A549 (cell line): Measurements from ENCODE around the gene ATP6V0C. TPM values are rescaled to one million over a fixed set of nuclear protein-coding genes. Genes with fewer than 3 reads are reported as not detected.

Experiments used
- ATAC-seq, 2 experiments: fragments of 200-7000 bp in 1 of 2; fragments of >200 bp in 1 of 2; cut with Nextera tagmentation in 1 of 2; cut with Tn5 transposase in 1 of 2; 3 replicates each; pipeline versions ENCODE4 v1.8.0 to v1.9.1; 2018 to 2020; ENCODE audit warnings: mild to moderate bottlenecking in 1 of 2, moderate library complexity in 1 of 2
- CTCF ChIA-PET: fragments of 300-600 bp; sonication (Branson Sonifier 250); formaldehyde crosslinking; extraction: SDS; loops from one replicate; lab custom pipeline; 2021; ENCODE audit warnings: antibody characterized with exemption, inconsistent platforms; lab: Yijun Ruan, JAX
- POLR2A ChIA-PET: fragments of 350-600 bp; formaldehyde crosslinking; extraction: SDS; loops from one replicate; lab custom pipeline; 2021; ENCODE audit warnings: antibody characterized with exemption, inconsistent platforms; lab: Yijun Ruan, JAX
- DNase-seq, 2 experiments: peaks; one replicate each; pipeline versions ENCODE4 v3.0.0 to v3.0.0-alpha.2; 2011 to 2016; ENCODE audit warnings: low read depth in 1 of 2, low spot score in 1 of 2
- FAIRE-seq: peaks from 2 replicates; lab custom pipeline; 2011; peaks lifted over from hg19 to GRCh38; lab: Jason Lieb, UNC
- H3K27ac ChIP-seq, 2 experiments: fragments of >200 bp; sonication (Bioruptor Twin); formaldehyde crosslinking; 3 replicates each; pipeline ENCODE4 v1.5.1; 2016 to 2017
- H3K4me1 ChIP-seq: fragments of >200 bp; sonication (Bioruptor Twin); formaldehyde crosslinking; 3 replicates; pipeline ENCODE4 v1.6.1; 2016
- H3K4me2 ChIP-seq: fragments of >200 bp; sonication (Bioruptor Twin); formaldehyde crosslinking; 3 replicates; pipeline ENCODE4 v1.6.1; 2016
- H3K4me3 ChIP-seq: fragments of >200 bp; sonication (Bioruptor Twin); formaldehyde crosslinking; 3 replicates; pipeline ENCODE4 v1.5.1; 2016
- H3K9me3 ChIP-seq: fragments of >200 bp; sonication (Bioruptor Twin); formaldehyde crosslinking; 3 replicates; pipeline ENCODE4 v1.6.1; 2016
- CBX2 ChIP-seq: fragments of 200-600 bp; sonication (generic); IDR thresholded peaks from 2 replicates; pipeline ENCODE4 v1.6.1; 2016; ENCODE audit warnings: low read depth, mild to moderate bottlenecking, borderline replicate concordance
- CBX8 ChIP-seq: fragments of 200-600 bp; sonication (generic); IDR thresholded peaks from 2 replicates; pipeline ENCODE4 v1.6.1; 2016
- EHMT2 ChIP-seq: fragments of 200-600 bp; sonication (generic); IDR thresholded peaks from 2 replicates; pipeline ENCODE4 v1.6.1; 2016; ENCODE audit warnings: antibody characterized with exemption, low read depth, mild to moderate bottlenecking, moderate library complexity
- EP300 ChIP-seq, 2 experiments: fragments of >200 bp; sonication (Bioruptor Twin); formaldehyde crosslinking; IDR thresholded peaks; 2 replicates in 1 of 2; 3 replicates in 1 of 2; pipeline ENCODE4 v1.6.1; 2016 to 2017
- GATA3 ChIP-seq: IDR thresholded peaks from 2 replicates; pipeline ENCODE4 v1.6.1; 2012; ENCODE audit warnings: borderline replicate concordance
- HOXB13 ChIP-seq: fragments of 250-450 bp; sonication (Bioruptor Pico); IDR thresholded peaks from 2 replicates; pipeline ENCODE4 v1.5.0; 2020; ENCODE audit warnings: low read depth, mild to moderate bottlenecking, moderate library complexity
- HOXB5 ChIP-seq: fragments of 250-450 bp; sonication (Bioruptor Pico); IDR thresholded peaks from 2 replicates; pipeline ENCODE4 v1.5.0; 2020; ENCODE audit warnings: mild to moderate bottlenecking, moderate library complexity
- JUN ChIP-seq, 2 experiments: fragments of >200 bp; sonication (Bioruptor Twin); formaldehyde crosslinking; IDR thresholded peaks; 2 replicates in 1 of 2; 3 replicates in 1 of 2; pipeline ENCODE4 v1.6.1; 2016 to 2017
- KDM5A ChIP-seq: fragments of 200-600 bp; sonication (generic); IDR thresholded peaks from 2 replicates; pipeline ENCODE4 v1.6.1; 2016; ENCODE audit warnings: antibody characterized with exemption, mild to moderate bottlenecking
- NFE2L2 ChIP-seq: fragments of 150-350 bp; conservative IDR thresholded peaks from 2 replicates; pipeline ENCODE4 v1.6.1; 2014; ENCODE audit warnings: low read length
- RAD21 ChIP-seq, 2 experiments: fragments of >200 bp in 1 of 2; sonication (Bioruptor Twin) in 1 of 2; formaldehyde crosslinking in 1 of 2; IDR thresholded peaks in 1 of 2; conservative IDR thresholded peaks in 1 of 2; 2 replicates in 1 of 2; 3 replicates in 1 of 2; pipeline ENCODE4 v1.6.1; 2012 to 2018; ENCODE audit warnings: inconsistent platforms in 1 of 2
- TFCP2L1 ChIP-seq: fragments of 250-450 bp; sonication (Bioruptor Pico); IDR thresholded peaks from 2 replicates; pipeline ENCODE4 v1.5.0; 2021; ENCODE audit warnings: mild to moderate bottlenecking
- TP53 ChIP-seq: fragments of 250-450 bp; sonication (Bioruptor Pico); IDR thresholded peaks from 2 replicates; pipeline ENCODE4 v1.5.0; 2021; ENCODE audit warnings: mild to moderate bottlenecking, moderate library complexity
- ZFP36 ChIP-seq: fragments of 450-650 bp; IDR thresholded peaks from 2 replicates; pipeline ENCODE4 v1.6.1; 2014; ENCODE audit warnings: borderline replicate concordance; ENCODE audit not compliant: partially characterized antibody
- ZSCAN20 ChIP-seq: fragments of 250-450 bp; sonication (Bioruptor Pico); IDR thresholded peaks from 2 replicates; pipeline ENCODE4 v1.8.0; 2022; ENCODE audit warnings: mild to moderate bottlenecking, moderate library complexity
- WGBS: methylation state at CpG from one replicate; pipeline ENCODE4 v1.1.6; 2017; ENCODE audit errors: missing lambda C conversion rate; 5-methylcytosine and 5-hydroxymethylcytosine counted together
- polyA plus RNA-seq, 4 experiments: library from polyadenylated mRNA; depleted of rRNA in 3 of 4; stranded (reverse); fragments of >200 nt; fragmentation: RNase III in 1 of 4; extraction: RNeasy Plus Mini Kit Qiagen cat#74134 plus additional on column Dnase treatment in 1 of 4; gene quantifications; 2 replicates in 3 of 4; 3 replicates in 1 of 4; pipeline ENCODE4 v1.2.3, GENCODE V29; 2011 to 2017
- TF ChIP-seq, protein P1 (sequence below): fragments of 200-600 bp; sonication (generic); IDR thresholded peaks from 2 replicates; pipeline ENCODE4 v1.6.1; 2016; ENCODE audit warnings: antibody characterized with exemption, mild to moderate bottlenecking, moderate library complexity
- TF ChIP-seq, protein P2 (sequence below): fragments of 150-350 bp; IDR thresholded peaks from 2 replicates; pipeline ENCODE4 v1.6.1; 2014; ENCODE audit warnings: low read depth, mild to moderate bottlenecking, low read length
- TF ChIP-seq, protein P3 (sequence below): IDR thresholded peaks from 2 replicates; pipeline ENCODE4 v1.6.1; 2012; ENCODE audit warnings: low read depth, borderline replicate concordance
- TF ChIP-seq, protein P4 (sequence below): fragments of 250-450 bp; sonication (Bioruptor Pico); IDR thresholded peaks from 2 replicates; pipeline ENCODE4 v1.5.0; 2021; ENCODE audit warnings: mild to moderate bottlenecking, moderate library complexity, borderline replicate concordance
- TF ChIP-seq, protein P5 (sequence below): fragments of 250-450 bp; sonication (Bioruptor Pico); IDR thresholded peaks from 2 replicates; pipeline ENCODE4 v1.5.0; 2020; ENCODE audit warnings: low read depth, mild to moderate bottlenecking, moderate library complexity
- TF ChIP-seq, protein P6 (sequence below): IDR thresholded peaks from 2 replicates; pipeline ENCODE4 v1.6.1; 2012
- TF ChIP-seq, protein P7 (sequence below): fragments of 450-650 bp; IDR thresholded peaks from 2 replicates; pipeline ENCODE4 v1.6.1; 2014; ENCODE audit warnings: antibody characterized with exemption

Gene ATP6V0C
- polyA plus RNA-seq, 2 of the 4 experiments (the other 2 are of a cell fraction), result 9.4 to 153 TPM

DNA sequence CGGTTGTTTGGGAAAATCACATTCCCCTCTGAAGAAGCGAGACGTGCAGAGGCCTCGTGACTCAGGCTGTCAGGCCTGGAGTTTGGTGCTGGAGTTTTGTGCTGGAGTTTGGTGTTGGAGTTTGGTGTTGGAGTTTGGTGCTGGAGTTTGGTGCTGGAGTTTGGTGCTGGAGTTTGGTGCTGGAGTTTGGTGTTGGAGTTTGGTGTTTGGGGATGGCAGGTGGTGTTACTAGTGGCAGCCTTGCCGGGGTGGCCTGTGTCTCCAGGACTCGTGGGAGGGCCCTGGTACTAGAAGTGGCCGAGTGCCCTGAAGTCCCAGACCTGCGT lies 26.3 kb upstream of the ATP6V0C start:
- Histone ChIP-seq H3K27ac (no peak overlapping the region), H3K4me2 (no peak overlapping the region), H3K4me1 (no peaks in the 10 kb centered on the region), H3K4me3 (no peak overlapping the region), H3K9me3 (no peaks in the 10 kb centered on the region)
- DNase-seq (no peak), ATAC-seq (no peak), FAIRE-seq (no peak)
- CTCF ChIA-PET, result interaction anchor here (1.7 to 13.5 kb wide), 2 partner anchors 13 to 28 kb away, joined by 4 to 98 read pairs; no protein-coding TSS in a partner anchor
- POLR2A ChIA-PET, result no interaction called here
- no peak for TF ChIP-seq TP53 (CRISPR knock-in tag)
- TF ChIP-seq EHMT2, result no peak
- TF ChIP-seq, protein P1, sequence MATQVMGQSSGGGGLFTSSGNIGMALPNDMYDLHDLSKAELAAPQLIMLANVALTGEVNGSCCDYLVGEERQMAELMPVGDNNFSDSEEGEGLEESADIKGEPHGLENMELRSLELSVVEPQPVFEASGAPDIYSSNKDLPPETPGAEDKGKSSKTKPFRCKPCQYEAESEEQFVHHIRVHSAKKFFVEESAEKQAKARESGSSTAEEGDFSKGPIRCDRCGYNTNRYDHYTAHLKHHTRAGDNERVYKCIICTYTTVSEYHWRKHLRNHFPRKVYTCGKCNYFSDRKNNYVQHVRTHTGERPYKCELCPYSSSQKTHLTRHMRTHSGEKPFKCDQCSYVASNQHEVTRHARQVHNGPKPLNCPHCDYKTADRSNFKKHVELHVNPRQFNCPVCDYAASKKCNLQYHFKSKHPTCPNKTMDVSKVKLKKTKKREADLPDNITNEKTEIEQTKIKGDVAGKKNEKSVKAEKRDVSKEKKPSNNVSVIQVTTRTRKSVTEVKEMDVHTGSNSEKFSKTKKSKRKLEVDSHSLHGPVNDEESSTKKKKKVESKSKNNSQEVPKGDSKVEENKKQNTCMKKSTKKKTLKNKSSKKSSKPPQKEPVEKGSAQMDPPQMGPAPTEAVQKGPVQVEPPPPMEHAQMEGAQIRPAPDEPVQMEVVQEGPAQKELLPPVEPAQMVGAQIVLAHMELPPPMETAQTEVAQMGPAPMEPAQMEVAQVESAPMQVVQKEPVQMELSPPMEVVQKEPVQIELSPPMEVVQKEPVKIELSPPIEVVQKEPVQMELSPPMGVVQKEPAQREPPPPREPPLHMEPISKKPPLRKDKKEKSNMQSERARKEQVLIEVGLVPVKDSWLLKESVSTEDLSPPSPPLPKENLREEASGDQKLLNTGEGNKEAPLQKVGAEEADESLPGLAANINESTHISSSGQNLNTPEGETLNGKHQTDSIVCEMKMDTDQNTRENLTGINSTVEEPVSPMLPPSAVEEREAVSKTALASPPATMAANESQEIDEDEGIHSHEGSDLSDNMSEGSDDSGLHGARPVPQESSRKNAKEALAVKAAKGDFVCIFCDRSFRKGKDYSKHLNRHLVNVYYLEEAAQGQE, result no peak
- TF ChIP-seq EP300 (IDR thresholded peaks at IDR 0.05), result no peak
- TF ChIP-seq, protein P2, sequence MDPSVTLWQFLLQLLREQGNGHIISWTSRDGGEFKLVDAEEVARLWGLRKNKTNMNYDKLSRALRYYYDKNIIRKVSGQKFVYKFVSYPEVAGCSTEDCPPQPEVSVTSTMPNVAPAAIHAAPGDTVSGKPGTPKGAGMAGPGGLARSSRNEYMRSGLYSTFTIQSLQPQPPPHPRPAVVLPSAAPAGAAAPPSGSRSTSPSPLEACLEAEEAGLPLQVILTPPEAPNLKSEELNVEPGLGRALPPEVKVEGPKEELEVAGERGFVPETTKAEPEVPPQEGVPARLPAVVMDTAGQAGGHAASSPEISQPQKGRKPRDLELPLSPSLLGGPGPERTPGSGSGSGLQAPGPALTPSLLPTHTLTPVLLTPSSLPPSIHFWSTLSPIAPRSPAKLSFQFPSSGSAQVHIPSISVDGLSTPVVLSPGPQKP, result no peak
- TF ChIP-seq, protein P3, sequence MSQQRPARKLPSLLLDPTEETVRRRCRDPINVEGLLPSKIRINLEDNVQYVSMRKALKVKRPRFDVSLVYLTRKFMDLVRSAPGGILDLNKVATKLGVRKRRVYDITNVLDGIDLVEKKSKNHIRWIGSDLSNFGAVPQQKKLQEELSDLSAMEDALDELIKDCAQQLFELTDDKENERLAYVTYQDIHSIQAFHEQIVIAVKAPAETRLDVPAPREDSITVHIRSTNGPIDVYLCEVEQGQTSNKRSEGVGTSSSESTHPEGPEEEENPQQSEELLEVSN, result no peak
- TF ChIP-seq GATA3, result no peak
- TF ChIP-seq RAD21 (conservative IDR thresholded peaks at IDR 0.05 in 1 of 2, IDR thresholded peaks at IDR 0.05 in 1 of 2), result no peak
- no peak for TF ChIP-seq ZSCAN20 (CRISPR knock-in tag)
- no peak for TF ChIP-seq TFCP2L1
- TF ChIP-seq CBX8, result no peak
- TF ChIP-seq KDM5A, result no peak
- no peak for TF ChIP-seq JUN (IDR thresholded peaks at IDR 0.05)
- TF ChIP-seq HOXB5, result no peak
- TF ChIP-seq HOXB13 (CRISPR knock-in tag), result no peak
- 89% methylated on average over 8 of the region's 8 CpGs for WGBS

DNA sequence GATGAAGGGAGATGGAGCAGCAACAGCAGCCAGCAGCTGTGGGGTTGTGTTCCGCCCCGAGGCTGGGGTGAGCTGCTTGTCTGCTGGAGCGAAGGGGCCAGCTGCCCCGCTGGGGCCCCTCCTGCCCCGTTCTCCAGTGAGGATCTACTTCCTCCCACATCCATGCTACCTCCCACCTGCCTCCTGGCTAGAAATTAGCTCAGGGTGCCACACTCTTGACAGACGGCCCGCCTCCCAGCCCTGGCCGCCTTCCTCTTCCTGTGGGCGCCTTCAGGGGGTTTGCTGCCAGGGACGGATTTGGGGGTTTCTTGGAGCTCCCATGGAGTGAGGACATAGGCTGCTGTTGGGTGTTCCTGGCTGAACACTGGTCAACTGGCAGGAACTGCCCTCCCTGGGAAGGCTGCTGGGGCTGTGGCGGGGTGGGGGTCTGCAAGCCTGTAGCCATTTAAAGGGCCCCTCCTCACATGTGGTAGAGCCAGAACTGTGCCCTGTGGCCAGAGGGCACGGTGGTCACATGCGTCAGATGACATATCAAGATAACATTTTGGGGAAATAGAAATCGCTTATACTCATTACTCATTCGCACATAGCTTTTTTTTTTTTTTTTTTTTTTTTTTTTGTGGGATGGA lies 25.7 kb upstream of the ATP6V0C start:
- ChIA-PET CTCF (interaction anchor here (1.4 to 13.5 kb wide), 3 partner anchors 13 to 148 kb away, joined by 3 to 98 read pairs (median 4); partner anchors contain the start of gene ABCA3), POLR2A (interaction anchor here (0.6 kb wide), 1 partner anchor 20 kb away, joined by 3 read pairs; no protein-coding TSS in a partner anchor)
- no peaks in the 10 kb centered on the region for H3K9me3 ChIP-seq
- FAIRE-seq (no peak), ATAC-seq (no peak), DNase-seq (no peak)
- 86% methylated on average over 15 of the region's 15 CpGs for WGBS
- no peak overlapping the region for H3K4me2 ChIP-seq
- H3K4me3 ChIP-seq, result no peak overlapping the region
- TF ChIP-seq, protein P4, sequence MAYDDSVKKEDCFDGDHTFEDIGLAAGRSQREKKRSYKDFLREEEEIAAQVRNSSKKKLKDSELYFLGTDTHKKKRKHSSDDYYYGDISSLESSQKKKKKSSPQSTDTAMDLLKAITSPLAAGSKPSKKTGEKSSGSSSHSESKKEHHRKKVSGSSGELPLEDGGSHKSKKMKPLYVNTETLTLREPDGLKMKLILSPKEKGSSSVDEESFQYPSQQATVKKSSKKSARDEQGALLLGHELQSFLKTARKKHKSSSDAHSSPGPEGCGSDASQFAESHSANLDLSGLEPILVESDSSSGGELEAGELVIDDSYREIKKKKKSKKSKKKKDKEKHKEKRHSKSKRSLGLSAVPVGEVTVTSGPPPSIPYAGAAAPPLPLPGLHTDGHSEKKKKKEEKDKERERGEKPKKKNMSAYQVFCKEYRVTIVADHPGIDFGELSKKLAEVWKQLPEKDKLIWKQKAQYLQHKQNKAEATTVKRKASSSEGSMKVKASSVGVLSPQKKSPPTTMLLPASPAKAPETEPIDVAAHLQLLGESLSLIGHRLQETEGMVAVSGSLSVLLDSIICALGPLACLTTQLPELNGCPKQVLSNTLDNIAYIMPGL (CRISPR knock-in tag), result no peak
- no peak for TF ChIP-seq CBX2
- no peak for TF ChIP-seq NFE2L2
- no peak for TF ChIP-seq JUN (IDR thresholded peaks at IDR 0.05)
- TF ChIP-seq, protein P5, sequence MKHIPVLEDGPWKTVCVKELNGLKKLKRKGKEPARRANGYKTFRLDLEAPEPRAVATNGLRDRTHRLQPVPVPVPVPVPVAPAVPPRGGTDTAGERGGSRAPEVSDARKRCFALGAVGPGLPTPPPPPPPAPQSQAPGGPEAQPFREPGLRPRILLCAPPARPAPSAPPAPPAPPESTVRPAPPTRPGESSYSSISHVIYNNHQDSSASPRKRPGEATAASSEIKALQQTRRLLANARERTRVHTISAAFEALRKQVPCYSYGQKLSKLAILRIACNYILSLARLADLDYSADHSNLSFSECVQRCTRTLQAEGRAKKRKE (CRISPR knock-in tag), result no peak
- TF ChIP-seq, protein P6, sequence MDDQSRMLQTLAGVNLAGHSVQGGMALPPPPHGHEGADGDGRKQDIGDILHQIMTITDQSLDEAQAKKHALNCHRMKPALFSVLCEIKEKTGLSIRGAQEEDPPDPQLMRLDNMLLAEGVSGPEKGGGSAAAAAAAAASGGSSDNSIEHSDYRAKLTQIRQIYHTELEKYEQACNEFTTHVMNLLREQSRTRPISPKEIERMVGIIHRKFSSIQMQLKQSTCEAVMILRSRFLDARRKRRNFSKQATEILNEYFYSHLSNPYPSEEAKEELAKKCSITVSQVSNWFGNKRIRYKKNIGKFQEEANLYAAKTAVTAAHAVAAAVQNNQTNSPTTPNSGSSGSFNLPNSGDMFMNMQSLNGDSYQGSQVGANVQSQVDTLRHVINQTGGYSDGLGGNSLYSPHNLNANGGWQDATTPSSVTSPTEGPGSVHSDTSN, result no peak
- TF ChIP-seq, protein P7, sequence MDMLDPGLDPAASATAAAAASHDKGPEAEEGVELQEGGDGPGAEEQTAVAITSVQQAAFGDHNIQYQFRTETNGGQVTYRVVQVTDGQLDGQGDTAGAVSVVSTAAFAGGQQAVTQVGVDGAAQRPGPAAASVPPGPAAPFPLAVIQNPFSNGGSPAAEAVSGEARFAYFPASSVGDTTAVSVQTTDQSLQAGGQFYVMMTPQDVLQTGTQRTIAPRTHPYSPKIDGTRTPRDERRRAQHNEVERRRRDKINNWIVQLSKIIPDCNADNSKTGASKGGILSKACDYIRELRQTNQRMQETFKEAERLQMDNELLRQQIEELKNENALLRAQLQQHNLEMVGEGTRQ, result no peak
- TF ChIP-seq ZFP36, result no peak
- no peaks in the 10 kb centered on the region for H3K4me1 ChIP-seq
- no peak overlapping the region for H3K27ac ChIP-seq
